ENCODE measurements around the gene PRRX1. TPM values are rescaled to one million over a fixed set of nuclear protein-coding genes. Genes with fewer than 3 reads are reported as not detected.

Gene PRRX1
- total and polyA plus RNA-seq, 4 donors, result 7.7 to 37.5 (median 13.9) TPM

DNA sequence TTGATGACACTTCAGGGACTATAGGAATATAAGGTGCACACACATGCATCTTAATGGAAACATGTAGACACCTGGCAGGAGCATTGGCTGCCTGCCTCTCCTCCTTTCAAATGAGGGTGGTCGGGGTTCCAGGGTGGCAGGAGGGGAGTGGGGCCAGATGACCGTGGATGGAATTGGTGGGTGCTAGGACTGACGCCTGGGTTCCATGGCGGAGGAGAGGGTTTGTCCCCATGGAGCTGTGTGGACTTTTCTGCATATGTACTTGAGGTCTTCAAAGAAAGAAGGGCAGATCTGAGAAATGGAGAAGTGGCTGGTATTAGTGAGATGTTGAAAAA, 7.7 kb downstream of the PRRX1 start:
- 69 to 77% methylated on average over 4 of the region's 4 CpGs for WGBS, 2 donors
- Histone ChIP-seq H3K27ac (ENCODE audit: low read depth in 1 of 2, low read length in 1 of 2) (no peak overlapping the region), H3K27me3 (ENCODE audit: control insufficient read depth in 3 of 3, insufficient read depth in 3 of 3, low read length in 2 of 3) (peaks cover 2 to 67% (median 56%) of the 10 kb centered on the region in 3 donors), H3K9ac (ENCODE audit: insufficient read depth in 1 of 2, low read length in 2 of 2) (no peak overlapping the region), H3K36me3 (ENCODE audit: control insufficient read depth in 4 of 4, insufficient read depth in 4 of 4, low read length in 4 of 4) (peaks cover 0 to 2% (median 0%) of the 10 kb centered on the region in 4 donors), H3K9me3 (ENCODE audit: control insufficient read depth in 4 of 4, insufficient read depth in 3 of 4, low read length in 3 of 4) (peaks cover 0 to 4% (median 0%) of the 10 kb centered on the region in 4 donors), H3K4me1 (ENCODE audit: control insufficient read depth in 5 of 5, insufficient read depth in 5 of 5, low read length in 5 of 5) (peaks cover 0 to 11% (median 0%) of the 10 kb centered on the region in 5 donors), H3K4me3 (no peak overlapping the region)
- no peak for ATAC-seq (ENCODE audit: insufficient read depth, low FRiP score)
- no peak for TF ChIP-seq CTCF (IDR thresholded peaks at IDR 0.05; ENCODE audit: control extremely low read depth, extremely low read depth)
- DNase-seq, result no peak

- H3K9me3 ChIP-seq (ENCODE audit: control insufficient read depth in 4 of 4, insufficient read depth in 3 of 4, low read length in 3 of 4), result peaks cover 0 to 2% (median 0%) of the 10 kb centered on the region in 4 donors
- DNase-seq (no peak), ATAC-seq (ENCODE audit: insufficient read depth, low FRiP score) (no peak)
- peaks cover 0 to 2% (median 0%) of the 10 kb centered on the region in 4 donors for H3K36me3 ChIP-seq (ENCODE audit: control insufficient read depth in 4 of 4, insufficient read depth in 4 of 4, low read length in 4 of 4)
- H3K4me3 ChIP-seq, result no peak overlapping the region
- 69 to 81% methylated on average over 2 of the region's 2 CpGs for WGBS, 2 donors
- H3K4me1 ChIP-seq (ENCODE audit: control insufficient read depth in 5 of 5, insufficient read depth in 5 of 5, low read length in 5 of 5), result peaks cover 0 to 11% (median 0%) of the 10 kb centered on the region in 5 donors
- H3K27me3 ChIP-seq (ENCODE audit: control insufficient read depth in 3 of 3, insufficient read depth in 3 of 3, low read length in 2 of 3), result peaks cover 2 to 59% (median 49%) of the 10 kb centered on the region in 3 donors
- H3K9ac ChIP-seq (ENCODE audit: insufficient read depth in 1 of 2, low read length in 2 of 2), result no peak overlapping the region
- no peak for TF ChIP-seq CTCF (IDR thresholded peaks at IDR 0.05; ENCODE audit: control extremely low read depth, extremely low read depth)
- H3K27ac ChIP-seq (ENCODE audit: low read depth in 1 of 2, low read length in 1 of 2), result no peak overlapping the region
Measured at GRCh38 chr1:170672316-170672715, 8.4 kb downstream of the PRRX1 start.

DNA sequence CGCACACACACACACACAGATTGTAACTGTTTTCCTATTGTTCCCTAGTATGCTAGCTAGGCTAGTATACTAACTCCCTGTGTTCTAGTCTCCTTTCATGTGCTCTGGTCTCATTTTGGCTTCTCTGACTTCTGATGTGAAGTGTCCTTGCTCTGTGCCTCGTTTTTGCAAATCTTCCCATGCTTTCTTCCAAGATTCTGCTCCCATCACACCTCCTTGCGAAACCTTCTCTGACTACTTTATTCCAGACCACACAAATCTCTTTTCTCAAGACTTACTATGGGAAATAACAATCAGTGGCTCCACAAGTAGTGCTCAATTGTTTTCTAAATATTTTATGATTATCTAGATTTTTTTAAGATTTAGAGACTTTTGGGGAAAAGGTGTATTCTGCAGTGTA, 10.3 kb downstream of the PRRX1 start:
- H3K27me3 ChIP-seq (ENCODE audit: control insufficient read depth in 3 of 3, insufficient read depth in 3 of 3, low read length in 2 of 3), result peaks cover 0 to 40% (median 30%) of the 10 kb centered on the region in 3 donors
- peaks cover 0 to 14% (median 0%) of the 10 kb centered on the region in 5 donors for H3K4me1 ChIP-seq (ENCODE audit: control insufficient read depth in 5 of 5, insufficient read depth in 5 of 5, low read length in 5 of 5)
- H3K27ac ChIP-seq (ENCODE audit: low read depth in 1 of 2, low read length in 1 of 2), result no peak overlapping the region
- H3K4me3 ChIP-seq, result no peak overlapping the region
- no peaks in the 10 kb centered on the region for H3K9me3 ChIP-seq (ENCODE audit: control insufficient read depth in 4 of 4, insufficient read depth in 3 of 4, low read length in 3 of 4)
- ATAC-seq (ENCODE audit: insufficient read depth, low FRiP score), result no peak
- H3K36me3 ChIP-seq (ENCODE audit: control insufficient read depth in 4 of 4, insufficient read depth in 4 of 4, low read length in 4 of 4), result peaks cover 0 to 2% (median 0%) of the 10 kb centered on the region in 4 donors
- no peak for DNase-seq
- 72 to 77% methylated on average over 3 of the region's 3 CpGs for WGBS, 2 donors
- no peak for TF ChIP-seq CTCF (IDR thresholded peaks at IDR 0.05; ENCODE audit: control extremely low read depth, extremely low read depth)
- no peak overlapping the region for H3K9ac ChIP-seq (ENCODE audit: insufficient read depth in 1 of 2, low read length in 2 of 2)

DNA sequence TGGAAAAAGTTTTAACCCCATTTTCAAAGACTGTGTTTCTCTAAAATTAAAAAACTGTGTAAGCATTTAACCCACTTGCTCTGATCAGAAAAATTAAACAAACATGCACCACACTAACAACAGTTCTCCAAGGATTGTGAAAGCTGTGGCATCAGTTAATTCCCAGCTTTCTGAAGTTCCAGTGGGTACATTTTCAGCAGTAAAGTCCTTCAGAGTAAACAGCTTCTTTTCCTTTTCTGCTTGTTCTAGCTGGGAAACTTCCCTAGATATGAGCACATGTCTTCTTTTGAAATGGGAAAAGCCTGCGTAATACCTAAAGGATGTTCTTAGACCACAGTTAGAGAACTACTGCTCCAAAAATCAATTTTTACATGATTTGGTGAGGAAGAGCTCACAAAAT, 11.1 kb downstream of the PRRX1 start:
- no peak for ATAC-seq (ENCODE audit: insufficient read depth, low FRiP score)
- H3K36me3 ChIP-seq (ENCODE audit: control insufficient read depth in 4 of 4, insufficient read depth in 4 of 4, low read length in 4 of 4), result peaks cover 0 to 2% (median 0%) of the 10 kb centered on the region in 4 donors
- no peak overlapping the region for H3K27ac ChIP-seq (ENCODE audit: low read depth in 1 of 2, low read length in 1 of 2)

More for the DNA sequence above, 11.1 kb downstream of the PRRX1 start:
- 85 to 87% methylated on average over 1 of the region's 1 CpG for WGBS, 2 donors
- Histone ChIP-seq H3K4me3 (no peak overlapping the region), H3K9me3 (ENCODE audit: control insufficient read depth in 4 of 4, insufficient read depth in 3 of 4, low read length in 3 of 4) (no peaks in the 10 kb centered on the region), H3K9ac (ENCODE audit: insufficient read depth in 1 of 2, low read length in 2 of 2) (no peak overlapping the region), H3K4me1 (ENCODE audit: control insufficient read depth in 5 of 5, insufficient read depth in 5 of 5, low read length in 5 of 5) (peaks cover 0 to 14% (median 0%) of the 10 kb centered on the region in 5 donors), H3K27me3 (ENCODE audit: control insufficient read depth in 3 of 3, insufficient read depth in 3 of 3, low read length in 2 of 3) (peaks cover 0 to 33% (median 23%) of the 10 kb centered on the region in 3 donors)
- no peak for TF ChIP-seq CTCF (IDR thresholded peaks at IDR 0.05; ENCODE audit: control extremely low read depth, extremely low read depth)
- DNase-seq, result no peak
